HG02763 (cell line): ENCODE measurements around the gene GCAT.

Source experiments
- ATAC-seq: cut with Tn5 transposase; IDR thresholded peaks from one replicate; pipeline ENCODE4 v1.9.1; 2021; ENCODE audit warnings: mild to moderate bottlenecking, moderate library complexity; ENCODE audit not compliant: unreplicated experiment

Gene GCAT

GRCh38 chr22:37807410-37808293 is at the start of gene GCAT:
TSS of gene GCAT (plus strand) at chr22:37807934. CDS start at chr22:37807968, 34 bp downstream.
- peak; percentile 85 for ATAC-seq

GRCh38 chr22:37758694-37759093 is 49.0 kb upstream of the GCAT start:
- ATAC-seq, result no peak

GRCh38 chr22:37759281-37759680 is 48.5 kb upstream of the GCAT start:
- no peak for ATAC-seq

GRCh38 chr22:37760152-37760551 is 47.6 kb upstream of the GCAT start:
- no peak for ATAC-seq

GRCh38 chr22:37762389-37762836 is 45.3 kb upstream of the GCAT start:
- no peak for ATAC-seq

GRCh38 chr22:37763012-37763411 is 44.7 kb upstream of the GCAT start:
- no peak for ATAC-seq

- no peak for ATAC-seq
These were observed 44.1 kb upstream of the GCAT start for GRCh38 chr22:37763652-37764051.

GRCh38 chr22:37764622-37765021 is 43.1 kb upstream of the GCAT start:
- no peak for ATAC-seq

- no peak for ATAC-seq
These were observed 42.2 kb upstream of the GCAT start for GRCh38 chr22:37765498-37765897.

GRCh38 chr22:37765953-37766576 is 41.7 kb upstream of the GCAT start:
- ATAC-seq, result no peak

- no peak for ATAC-seq
These were observed 39.5 kb upstream of the GCAT start for GRCh38 chr22:37768273-37768672.

- no peak for ATAC-seq
These were observed 38.7 kb upstream of the GCAT start for GRCh38 chr22:37769056-37769455.

GRCh38 chr22:37771081-37771480 is 36.7 kb upstream of the GCAT start:
- ATAC-seq, result no peak

- no peak for ATAC-seq
These were observed 35.9 kb upstream of the GCAT start for GRCh38 chr22:37771702-37772427.

GRCh38 chr22:37774728-37775127 is 33.0 kb upstream of the GCAT start:
- no peak for ATAC-seq

GRCh38 chr22:37775785-37776638 is 31.7 kb upstream of the GCAT start:
- no peak for ATAC-seq

- no peak for ATAC-seq
These were observed 31.1 kb upstream of the GCAT start for GRCh38 chr22:37776639-37777005.

GRCh38 chr22:37777122-37777687 is 30.5 kb upstream of the GCAT start:
- no peak for ATAC-seq

- no peak for ATAC-seq
These were observed 29.2 kb upstream of the GCAT start for GRCh38 chr22:37778370-37779009.
